NCI-H2196 (cell line): ENCODE results near the gene CCL14.

Source experiments
- DNase-seq: peaks from one replicate; lab custom pipeline; 2025; ENCODE audit not compliant: unreplicated experiment; lab: John Stamatoyannopoulos, UW

Gene CCL14

GRCh38 chr17:35991075-35991474, 4.5 kb upstream of the CCL14 start:
- no peak for DNase-seq

GRCh38 chr17:35988164-35988563, 1.6 kb upstream of the CCL14 start:
- no peak for DNase-seq

GRCh38 chr17:35984140-35984539, 2.4 kb downstream of the CCL14 start:
- no peak for DNase-seq

- DNase-seq, result no peak
Observed at GRCh38 chr17:35982409-35983191, 3.9 kb downstream of the CCL14 start.

GRCh38 chr17:35981908-35982330, 4.6 kb downstream of the CCL14 start:
- no peak for DNase-seq

GRCh38 chr17:35981246-35981645, 5.3 kb downstream of the CCL14 start, which contains the start of gene CCL16:
CCL16 (minus strand) TSS chr17:35981497; CDS start chr17:35981420, 77 bp downstream.
- DNase-seq, result no peak

- no peak for DNase-seq
Observed at GRCh38 chr17:35978346-35978745, 8.2 kb downstream of the CCL14 start.

GRCh38 chr17:35977509-35977908, 9.0 kb downstream of the CCL14 start:
- no peak for DNase-seq

- no peak for DNase-seq
Observed at GRCh38 chr17:35973333-35974260, 12.9 kb downstream of the CCL14 start.

GRCh38 chr17:35972945-35973332, 13.6 kb downstream of the CCL14 start:
- DNase-seq, result no peak

GRCh38 chr17:35972535-35972934, 14.0 kb downstream of the CCL14 start:
- DNase-seq, result no peak

GRCh38 chr17:35972066-35972465, 14.5 kb downstream of the CCL14 start:
- no peak for DNase-seq

- DNase-seq, result peak; percentile 71
Observed at GRCh38 chr17:35969558-35970380, 16.8 kb downstream of the CCL14 start.

- DNase-seq, result no peak
Observed at GRCh38 chr17:35968520-35969054, 17.9 kb downstream of the CCL14 start.

GRCh38 chr17:35965272-35965671, 21.3 kb downstream of the CCL14 start:
- DNase-seq, result no peak

GRCh38 chr17:35963663-35964062, 22.9 kb downstream of the CCL14 start:
- DNase-seq, result no peak

- DNase-seq, result no peak
Observed at GRCh38 chr17:35953720-35954119, 32.8 kb downstream of the CCL14 start.

GRCh38 chr17:35949401-35949800, 37.1 kb downstream of the CCL14 start:
- DNase-seq, result no peak

GRCh38 chr17:35948092-35948491, 38.4 kb downstream of the CCL14 start:
- no peak for DNase-seq

- peak; percentile 39 for DNase-seq
Observed at GRCh38 chr17:35947156-35947585, 39.4 kb downstream of the CCL14 start.

- no peak for DNase-seq
Observed at GRCh38 chr17:35944151-35944550, 42.4 kb downstream of the CCL14 start.
